Measurements from ENCODE around the gene TSEN54.

The TSEN54 gene

GRCh38 chr17:75496005-75496404 is 20.3 kb upstream of the TSEN54 start:
- H3K27me3 ChIP-seq (replicated peaks; ENCODE audit: insufficient read depth, low read length): no peaks in the 10 kb centered on the region
- H3K9ac ChIP-seq (ENCODE audit: low read length): no peak overlapping the region
- DNase-seq: no peak
- H3K4me3 ChIP-seq (ENCODE audit: low read length): no peak overlapping the region
- no peaks in the 10 kb centered on the region for H3K4me1 ChIP-seq (ENCODE audit: low read length)
- H3K4me2 ChIP-seq (ENCODE audit: low read depth, low read length): no peak overlapping the region
- H3K27ac ChIP-seq (ENCODE audit: low read length): no peak overlapping the region
- no peaks in the 10 kb centered on the region for H3K9me2 ChIP-seq (replicated peaks; ENCODE audit: insufficient read depth, low read length)
- no peaks in the 10 kb centered on the region for H3K9me3 ChIP-seq (replicated peaks; ENCODE audit: insufficient read depth, low read length)
- H2AFZ ChIP-seq (ENCODE audit: low read length): no peak overlapping the region
- H3F3A ChIP-seq (ENCODE audit: insufficient read depth, low read length): no peaks in the 10 kb centered on the region
- H3K36me3 ChIP-seq (replicated peaks; ENCODE audit: insufficient read depth, low read length): no peaks in the 10 kb centered on the region
- no peaks in the 10 kb centered on the region for H3K79me2 ChIP-seq (ENCODE audit: low read length)
- H4K20me1 ChIP-seq (ENCODE audit: insufficient read depth, low read length): no peaks in the 10 kb centered on the region
- TF ChIP-seq EZH2 (optimal IDR thresholded peaks at IDR 0.05; ENCODE audit: low read depth, low read length): no peak
- no peak for TF ChIP-seq EZH2phosphoT487 (IDR thresholded peaks at IDR 0.05; ENCODE audit: low read length)
- no peak for TF ChIP-seq CTCF (IDR thresholded peaks at IDR 0.05; ENCODE audit: low read length)

GRCh38 chr17:75498039-75498725 is 18.1 kb upstream of the TSEN54 start:
- Histone ChIP-seq H3K9ac (ENCODE audit: low read length) (no peak overlapping the region), H4K20me1 (ENCODE audit: insufficient read depth, low read length) (no peaks in the 10 kb centered on the region), H3K79me2 (ENCODE audit: low read length) (no peaks in the 10 kb centered on the region), H2AFZ (ENCODE audit: low read length) (no peak overlapping the region), H3K4me2 (ENCODE audit: low read depth, low read length) (no peak overlapping the region), H3K9me3 (replicated peaks; ENCODE audit: insufficient read depth, low read length) (no peaks in the 10 kb centered on the region), H3K4me3 (ENCODE audit: low read length) (no peak overlapping the region), H3K9me2 (replicated peaks; ENCODE audit: insufficient read depth, low read length) (no peaks in the 10 kb centered on the region), H3K27me3 (replicated peaks; ENCODE audit: insufficient read depth, low read length) (no peaks in the 10 kb centered on the region), H3K4me1 (ENCODE audit: low read length) (no peaks in the 10 kb centered on the region), H3K27ac (ENCODE audit: low read length) (no peak overlapping the region), H3F3A (ENCODE audit: insufficient read depth, low read length) (no peaks in the 10 kb centered on the region), H3K36me3 (replicated peaks; ENCODE audit: insufficient read depth, low read length) (no peaks in the 10 kb centered on the region)
- TF ChIP-seq EZH2phosphoT487 (IDR thresholded peaks at IDR 0.05; ENCODE audit: low read length) (no peak), CTCF (IDR thresholded peaks at IDR 0.05; ENCODE audit: low read length) (no peak), EZH2 (optimal IDR thresholded peaks at IDR 0.05; ENCODE audit: low read depth, low read length) (no peak)
- no peak for DNase-seq

- Histone ChIP-seq H3K27ac (ENCODE audit: low read length) (no peak overlapping the region), H2AFZ (ENCODE audit: low read length) (no peak overlapping the region), H3K4me2 (ENCODE audit: low read depth, low read length) (no peak overlapping the region), H3F3A (ENCODE audit: insufficient read depth, low read length) (no peaks in the 10 kb centered on the region), H3K79me2 (ENCODE audit: low read length) (no peaks in the 10 kb centered on the region), H4K20me1 (ENCODE audit: insufficient read depth, low read length) (no peaks in the 10 kb centered on the region), H3K9me3 (replicated peaks; ENCODE audit: insufficient read depth, low read length) (no peaks in the 10 kb centered on the region), H3K36me3 (replicated peaks; ENCODE audit: insufficient read depth, low read length) (no peaks in the 10 kb centered on the region), H3K4me1 (ENCODE audit: low read length) (no peaks in the 10 kb centered on the region), H3K27me3 (replicated peaks; ENCODE audit: insufficient read depth, low read length) (no peaks in the 10 kb centered on the region), H3K9ac (ENCODE audit: low read length) (no peak overlapping the region), H3K4me3 (ENCODE audit: low read length) (no peak overlapping the region), H3K9me2 (replicated peaks; ENCODE audit: insufficient read depth, low read length) (no peaks in the 10 kb centered on the region)
- no peak for DNase-seq
- TF ChIP-seq CTCF (IDR thresholded peaks at IDR 0.05; ENCODE audit: low read length): no peak
- TF ChIP-seq EZH2phosphoT487 (IDR thresholded peaks at IDR 0.05; ENCODE audit: low read length): no peak
- no peak for TF ChIP-seq EZH2 (optimal IDR thresholded peaks at IDR 0.05; ENCODE audit: low read depth, low read length)
Measured at GRCh38 chr17:75498726-75499213, 17.6 kb upstream of the TSEN54 start.

Data from MM.1S (cell line).